ENCODE data around the gene PAX7.
"Not testable (repeated sequence)": the region's sequence is repeated elsewhere in the genome, so short reads cannot be mapped to it uniquely, and the experiment has no call there.

Gene PAX7

DNA sequence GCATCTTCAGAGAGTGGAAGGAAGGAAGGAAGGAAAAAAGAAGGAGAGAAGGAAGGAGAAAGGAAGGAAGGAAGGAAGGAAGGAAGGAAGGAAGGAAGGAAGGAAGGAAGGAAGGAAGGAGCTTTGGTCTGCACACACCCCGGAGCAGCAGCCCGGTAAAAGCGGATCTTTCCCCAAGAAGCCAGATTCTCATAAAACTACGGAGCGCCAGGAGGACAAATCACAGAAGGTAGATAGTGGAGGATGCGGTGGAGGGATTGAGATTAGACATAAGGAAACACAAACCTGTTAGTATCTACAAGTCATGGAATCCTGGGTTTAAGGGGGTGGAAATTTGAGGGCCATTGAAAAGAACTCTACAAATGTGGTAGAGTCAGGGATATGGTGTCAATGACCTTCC lies 36.7 kb downstream of the PAX7 start:
- no peak for DNase-seq

- no peak for DNase-seq
Observed at GRCh38 chr1:18668046-18668445, 37.4 kb downstream of the PAX7 start.

- no peak for DNase-seq
Observed at GRCh38 chr1:18668750-18669404, 38.2 kb downstream of the PAX7 start.

DNA sequence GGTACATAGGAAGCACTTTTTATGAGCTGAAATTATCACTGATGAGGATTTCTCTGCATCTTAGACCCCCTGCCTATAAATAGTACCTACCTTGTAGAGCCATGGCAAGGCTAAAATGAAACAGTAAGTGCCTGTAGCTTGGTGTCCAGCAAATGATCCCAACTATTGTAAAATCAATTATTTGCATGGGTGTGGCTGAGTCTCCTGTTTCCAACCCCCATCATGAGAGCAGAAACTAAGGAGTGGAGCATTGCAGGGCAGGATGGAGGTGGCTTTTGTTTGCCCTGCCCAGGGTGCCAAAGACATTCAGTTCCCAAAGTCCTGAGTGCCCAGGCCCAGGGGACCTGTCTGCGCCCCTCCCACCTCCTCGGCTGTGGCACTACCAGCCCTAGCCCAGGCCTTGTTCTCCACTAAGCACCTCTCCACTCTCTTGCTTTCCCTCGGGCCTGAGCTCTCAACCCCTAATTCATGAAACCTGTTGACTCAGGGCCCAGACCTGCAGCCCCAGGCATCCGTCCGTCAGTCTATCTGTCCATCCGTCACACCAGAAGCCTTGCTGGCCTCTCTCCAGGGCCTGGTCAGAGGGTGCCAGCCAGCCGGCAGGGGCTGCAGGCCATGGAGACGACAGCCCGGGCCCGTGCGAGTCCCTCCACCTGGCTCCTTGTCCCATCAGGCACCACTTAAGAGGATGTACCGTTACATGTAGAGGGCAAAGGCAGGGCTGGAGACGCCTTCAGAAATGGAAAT lies 39.6 kb downstream of the PAX7 start:
- no peak for DNase-seq

GRCh38 chr1:18670868-18671225 lies 40.2 kb downstream of the PAX7 start:
- no peak for DNase-seq

DNA sequence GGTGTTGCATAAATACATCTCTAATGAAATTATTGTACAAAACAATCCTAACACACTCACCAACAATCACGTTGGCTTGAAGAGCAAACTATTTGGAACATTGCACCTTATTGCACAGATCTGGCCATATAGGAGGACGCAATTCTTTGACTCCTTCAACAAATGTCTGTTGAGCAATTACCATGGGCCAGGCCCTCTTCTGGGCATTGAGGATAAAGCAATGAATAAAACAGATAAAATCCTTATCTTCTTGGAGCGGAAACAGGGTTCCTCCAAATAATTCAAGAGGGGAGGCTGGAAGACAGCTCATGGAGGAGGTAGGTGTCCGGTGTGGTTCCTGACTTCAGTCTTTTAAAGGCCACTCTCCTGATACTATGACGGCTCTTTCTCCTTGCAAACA lies 43.3 kb downstream of the PAX7 start:
- DNase-seq, result no peak

DNA sequence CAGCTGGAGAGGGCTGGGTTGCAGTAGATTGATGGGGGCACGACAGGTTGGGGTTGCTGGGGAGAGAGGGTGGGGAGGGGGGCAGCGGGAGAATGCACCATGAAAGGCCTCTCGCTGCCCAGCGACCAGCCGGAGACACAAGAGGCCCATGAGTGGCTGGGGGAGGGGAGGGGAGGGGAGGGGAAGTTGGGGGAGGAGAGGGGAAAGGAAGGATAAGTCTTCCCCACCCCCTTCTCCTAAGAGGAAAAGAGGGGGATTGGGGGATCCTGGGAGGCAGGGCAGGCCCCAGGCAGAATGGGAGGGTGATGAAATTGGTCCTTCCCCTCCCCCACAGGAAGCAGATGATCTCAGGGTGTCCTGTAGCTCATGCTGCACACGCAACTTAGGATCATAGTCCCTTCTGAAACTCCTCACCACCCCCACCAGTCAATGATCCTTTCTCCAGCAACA lies 45.7 kb downstream of the PAX7 start:
- no peak for DNase-seq

DNA sequence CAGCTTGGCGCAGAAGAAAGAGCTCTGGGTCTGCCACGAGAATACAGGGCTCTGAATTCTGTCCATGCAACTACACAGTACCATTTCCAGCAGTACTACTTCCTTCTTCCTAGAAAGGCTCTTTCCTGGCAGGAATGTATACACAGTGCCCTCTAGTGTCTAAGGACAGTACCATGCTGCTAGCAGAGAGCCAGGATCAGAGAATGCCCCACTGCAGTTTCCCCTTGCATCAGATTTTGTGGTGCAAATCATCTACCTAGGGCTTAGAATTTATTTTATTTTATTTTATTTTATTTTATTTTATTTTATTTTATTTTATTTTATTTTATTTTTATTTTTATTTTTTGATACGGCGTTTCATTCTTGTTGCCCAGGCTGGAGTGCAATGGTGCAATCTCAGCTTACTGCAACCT lies 50.8 kb downstream of the PAX7 start:
- no peak for DNase-seq

DNA sequence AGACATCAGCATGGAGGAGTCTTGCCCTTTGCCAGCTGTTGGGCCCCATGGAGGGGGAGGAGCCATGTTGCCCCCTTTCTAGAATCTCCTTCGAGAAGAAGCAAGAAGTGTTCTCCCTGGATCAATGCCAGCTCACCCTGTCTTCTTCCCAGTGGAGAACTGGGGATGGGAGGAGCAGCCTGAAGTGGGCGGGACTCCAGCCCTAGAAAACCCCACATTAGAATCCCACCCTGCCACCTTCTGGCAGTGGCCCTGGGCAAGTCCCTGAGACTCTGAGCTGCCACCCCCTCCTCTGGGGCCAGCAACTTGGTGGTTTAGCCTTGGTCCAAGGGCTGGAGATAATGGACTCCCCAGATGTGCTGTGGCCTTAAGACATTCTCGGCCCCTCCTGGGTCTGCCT lies 51.7 kb downstream of the PAX7 start:
- DNase-seq, result no peak

GRCh38 chr1:18684303-18684702 lies 53.7 kb downstream of the PAX7 start:
- DNase-seq, result no peak

DNA sequence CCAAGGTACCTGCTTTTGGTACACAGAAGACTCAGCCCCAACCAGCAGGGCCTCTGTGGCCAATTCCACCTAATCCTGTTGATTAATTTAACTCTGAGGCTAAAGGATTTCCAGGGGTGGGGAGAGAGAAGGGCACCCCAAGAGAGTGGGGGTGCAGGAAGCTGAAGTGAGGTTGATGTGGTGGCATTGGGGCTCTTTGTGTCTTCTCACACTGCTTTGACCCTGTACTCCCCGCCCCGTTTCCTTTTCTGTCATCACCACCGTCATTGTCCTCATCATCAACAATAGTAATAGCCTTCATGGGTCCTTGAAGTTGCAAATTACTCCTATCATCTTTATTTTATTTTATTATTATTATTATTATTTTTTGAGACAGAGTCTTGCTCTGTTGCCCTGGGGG lies 55.9 kb downstream of the PAX7 start:
- no peak for DNase-seq

DNA sequence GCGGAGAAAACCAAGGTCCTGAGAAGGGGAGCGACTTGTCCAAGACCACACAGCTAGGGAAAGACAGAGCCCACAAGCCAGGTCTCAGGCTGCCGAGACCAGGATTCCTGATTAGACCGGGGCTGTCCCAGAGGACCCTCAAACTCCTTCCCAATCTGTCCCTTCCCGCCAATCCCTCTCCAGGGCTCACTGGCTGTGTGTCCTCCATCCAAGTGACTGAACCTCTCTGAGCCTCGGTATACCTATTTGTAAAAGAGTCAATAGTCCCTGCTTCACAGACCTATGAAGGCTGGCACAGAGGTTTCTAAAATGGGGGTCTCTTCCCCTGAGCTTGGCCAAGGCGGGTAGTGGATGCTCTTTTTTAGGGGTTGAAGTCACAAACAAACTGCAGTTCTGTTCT lies 56.6 kb downstream of the PAX7 start:
- DNase-seq, result no peak

- DNase-seq, result no peak
Observed at GRCh38 chr1:18691648-18692047, 61.0 kb downstream of the PAX7 start.

GRCh38 chr1:18693256-18694098 lies 62.8 kb downstream of the PAX7 start:
- DNase-seq, result no peak

GRCh38 chr1:18694289-18694688 lies 63.6 kb downstream of the PAX7 start:
- not testable (repeated sequence) for DNase-seq

DNA sequence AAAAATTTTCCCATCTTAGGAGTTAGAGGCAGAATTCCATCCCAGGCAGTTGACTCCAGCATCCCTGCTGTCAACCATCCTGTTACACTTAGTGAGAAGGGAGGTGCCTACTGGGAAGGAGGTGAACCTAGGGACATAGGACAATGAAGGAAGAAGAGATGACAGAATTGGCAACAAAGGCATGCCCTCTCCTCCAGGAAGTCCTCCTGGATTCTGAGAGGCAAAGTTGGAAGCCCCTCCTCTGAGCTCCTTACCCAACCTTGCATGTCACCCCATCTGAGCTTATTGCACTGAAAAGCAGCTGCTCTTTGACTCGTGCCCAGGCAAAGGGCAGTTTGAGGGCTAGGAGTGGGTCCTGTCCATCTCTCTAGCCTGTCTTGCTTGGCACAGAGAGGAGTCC lies 66.9 kb downstream of the PAX7 start:
- DNase-seq, result no peak

- no peak for DNase-seq
Observed at GRCh38 chr1:18700530-18700929, 69.9 kb downstream of the PAX7 start.

DNA sequence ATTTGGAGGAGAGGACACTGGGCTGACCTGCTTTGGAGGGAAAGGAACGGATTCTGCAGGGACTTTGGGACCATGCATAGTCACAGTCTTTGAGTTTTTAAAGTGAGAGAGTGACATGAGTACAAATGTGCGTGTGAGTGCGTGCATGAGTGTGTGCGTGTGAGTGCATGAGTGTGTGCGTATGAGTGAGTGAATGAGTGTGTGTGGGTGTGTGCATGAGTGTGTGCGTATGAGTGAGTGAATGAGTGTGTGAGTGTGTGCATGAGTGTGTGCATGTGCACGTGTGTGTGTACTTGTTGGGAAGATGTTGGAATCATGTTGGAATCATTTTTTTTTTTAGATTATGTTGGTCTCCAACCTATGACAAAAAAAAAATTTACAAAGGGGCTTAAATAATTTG lies 70.5 kb downstream of the PAX7 start:
- DNase-seq, result no peak

GRCh38 chr1:18703041-18703621 lies 72.5 kb downstream of the PAX7 start:
- DNase-seq, result no peak

DNA sequence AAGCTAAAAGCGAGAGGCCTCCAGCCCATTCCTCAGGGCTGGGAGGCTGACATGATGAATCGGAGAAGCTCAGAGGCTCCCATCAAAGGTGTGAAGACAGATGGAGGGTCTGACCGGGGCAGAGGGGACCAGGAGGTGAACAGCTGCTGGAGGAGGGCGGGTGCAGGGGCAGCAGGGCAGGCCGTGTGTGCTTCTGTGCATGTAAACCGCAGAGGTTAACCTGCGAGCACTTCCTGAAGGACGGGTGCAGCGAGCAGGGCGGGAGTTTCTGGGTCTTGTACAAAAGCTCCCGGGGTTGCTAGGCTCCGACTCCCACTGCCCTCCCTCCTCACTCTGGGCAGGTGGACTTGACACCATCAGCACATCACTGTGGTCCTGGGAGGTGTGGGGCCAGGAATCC lies 75.2 kb downstream of the PAX7 start:
- no peak for DNase-seq

DNA sequence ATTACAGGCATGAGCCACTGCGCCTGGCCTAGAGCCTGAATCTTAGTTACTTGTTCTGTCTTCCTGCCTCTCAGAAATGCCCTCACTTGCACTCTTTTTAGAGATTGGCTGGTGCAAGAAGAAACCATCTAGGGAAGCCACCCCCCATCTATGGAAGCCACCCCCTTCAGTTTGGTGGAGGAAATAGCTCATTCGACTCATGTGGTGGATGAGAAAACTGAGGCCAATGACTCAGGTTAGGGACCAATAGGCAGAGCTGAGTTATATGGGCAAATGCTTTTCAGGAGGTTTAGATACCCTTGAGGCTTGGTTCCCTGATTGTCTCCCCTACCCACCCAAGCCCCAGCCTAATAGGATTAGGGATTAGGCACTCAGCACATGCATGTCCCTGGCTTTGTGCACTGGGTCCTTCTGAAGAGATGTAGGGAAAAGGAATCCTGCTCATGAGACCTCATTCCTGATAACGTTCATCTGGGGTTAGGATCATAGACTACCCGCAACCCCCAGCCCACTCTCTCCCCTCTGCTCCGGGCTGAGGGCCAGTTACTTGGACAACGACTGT lies 77.1 kb downstream of the PAX7 start:
- no peak for DNase-seq

DNA sequence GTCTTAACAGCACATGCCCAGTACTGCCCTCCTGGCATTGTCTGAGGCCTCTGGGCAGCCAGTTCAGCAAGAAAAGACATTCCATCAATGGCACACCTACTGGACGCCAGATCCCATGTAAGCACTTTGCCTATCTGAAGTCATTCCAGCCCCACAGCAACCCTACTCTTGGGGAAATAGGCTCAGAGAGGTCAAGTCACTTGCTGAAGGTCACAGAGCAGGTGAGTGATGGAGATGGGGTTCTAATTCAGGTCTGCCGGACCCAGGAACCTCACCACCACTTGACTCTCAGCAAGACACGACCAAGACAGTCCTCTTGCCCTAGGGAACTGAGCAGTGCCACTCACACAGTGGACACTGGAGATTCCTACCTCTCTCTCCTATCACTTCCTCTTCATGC lies 79.4 kb downstream of the PAX7 start:
- DNase-seq, result no peak

DNA sequence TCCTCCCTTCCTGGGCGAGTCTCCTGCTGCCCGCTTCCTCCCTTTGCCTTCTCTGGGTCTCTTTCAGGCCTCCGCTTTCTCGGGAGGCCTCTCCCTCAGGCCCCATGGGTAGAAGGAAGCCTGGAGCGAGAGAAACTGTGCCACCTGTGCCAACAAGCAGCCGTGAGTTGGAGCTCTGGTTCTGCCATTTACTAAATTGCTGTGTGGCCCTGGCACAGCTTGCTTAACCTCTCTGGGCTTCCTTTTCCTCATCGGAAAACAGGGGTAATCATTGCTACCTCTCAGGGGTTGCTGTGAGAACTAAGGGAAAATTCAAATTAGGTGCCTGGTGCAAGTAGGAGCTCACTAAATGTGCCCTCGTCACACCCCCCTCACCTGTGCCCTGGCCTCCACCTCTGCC lies 80.4 kb downstream of the PAX7 start:
- DNase-seq, result no peak
